ENCODE data around the gene CTF1. TPM values are rescaled to one million over a fixed set of nuclear protein-coding genes. Genes with fewer than 3 reads are reported as not detected.

CTF1 gene
- total RNA-seq, 1 donor from 2014 or later = 4.2 TPM

GRCh38 chr16:30903596-30903995 is 7.2 kb downstream of the CTF1 start:
- no peaks in the 10 kb centered on the region for H3K27me3 Mint-ChIP-seq (ENCODE audit: low read depth)
- no peaks in the 10 kb centered on the region for H3K9me3 Mint-ChIP-seq (ENCODE audit: low read depth)
- no peak for TF ChIP-seq CTCF (IDR thresholded peaks at IDR 0.05)
- H3K4me3 Mint-ChIP-seq (ENCODE audit: unreplicated experiment) = no peak overlapping the region
- peaks cover 8% of the 10 kb centered on the region for H3K4me1 Mint-ChIP-seq (ENCODE audit: low read depth)
- H3K27ac Mint-ChIP-seq (ENCODE audit: unreplicated experiment) = peak overlapping the region; percentile 15
- no peak for DNase-seq (ENCODE audit: low spot score)
- no peaks in the 10 kb centered on the region for H3K36me3 Mint-ChIP-seq (ENCODE audit: low read depth)

GRCh38 chr16:30904114-30904780 is 7.8 kb downstream of the CTF1 start:
- H3K27ac Mint-ChIP-seq (ENCODE audit: unreplicated experiment) = no peak overlapping the region
- TF ChIP-seq CTCF (IDR thresholded peaks at IDR 0.05) = no peak
- peaks cover 8% of the 10 kb centered on the region for H3K4me1 Mint-ChIP-seq (ENCODE audit: low read depth)
- DNase-seq (ENCODE audit: low spot score) = no peak
- no peak overlapping the region for H3K4me3 Mint-ChIP-seq (ENCODE audit: unreplicated experiment)
- no peaks in the 10 kb centered on the region for H3K36me3 Mint-ChIP-seq (ENCODE audit: low read depth)
- H3K9me3 Mint-ChIP-seq (ENCODE audit: low read depth) = no peaks in the 10 kb centered on the region
- H3K27me3 Mint-ChIP-seq (ENCODE audit: low read depth) = no peaks in the 10 kb centered on the region

- no peak for DNase-seq (ENCODE audit: low spot score)
- Mint-ChIP-seq H3K4me1 (ENCODE audit: low read depth) (peaks cover 8% of the 10 kb centered on the region), H3K27me3 (ENCODE audit: low read depth) (no peaks in the 10 kb centered on the region), H3K36me3 (ENCODE audit: low read depth) (no peaks in the 10 kb centered on the region), H3K27ac (ENCODE audit: unreplicated experiment) (no peak overlapping the region), H3K9me3 (ENCODE audit: low read depth) (no peaks in the 10 kb centered on the region), H3K4me3 (ENCODE audit: unreplicated experiment) (no peak overlapping the region)
- TF ChIP-seq CTCF (IDR thresholded peaks at IDR 0.05) = no peak
These were observed 10.7 kb downstream of the CTF1 start for GRCh38 chr16:30907064-30907463.

GRCh38 chr16:30910427-30911029 is 14.1 kb downstream of the CTF1 start:
- no peak overlapping the region for H3K27ac Mint-ChIP-seq (ENCODE audit: unreplicated experiment)

More at GRCh38 chr16:30910427-30911029, 14.1 kb downstream of the CTF1 start:
- Mint-ChIP-seq H3K4me3 (ENCODE audit: unreplicated experiment) (no peak overlapping the region), H3K36me3 (ENCODE audit: low read depth) (no peaks in the 10 kb centered on the region), H3K27me3 (ENCODE audit: low read depth) (no peaks in the 10 kb centered on the region), H3K4me1 (ENCODE audit: low read depth) (no peaks in the 10 kb centered on the region), H3K9me3 (ENCODE audit: low read depth) (no peaks in the 10 kb centered on the region)
- TF ChIP-seq CTCF (IDR thresholded peaks at IDR 0.05) = no peak
- DNase-seq (ENCODE audit: low spot score) = no peak

Measured in chondrocyte (in vitro differentiated cells).